Right lobe of liver (tissue), 4 donors: ENCODE data around the gene PRR22.

Experiments used
- POLR2A ChIP-seq: fragments of 450-650 bp; IDR thresholded peaks from one replicate; pipeline ENCODE4 v1.6.1; 2017; ENCODE audit warnings: antibody characterized with exemption, mild to moderate bottlenecking
- TF ChIP-seq, protein P1 (sequence below), 4 donors: fragments of 200-600 bp in 3 of 4; fragments of 450-650 bp in 1 of 4; IDR thresholded peaks; one replicate each; pipeline versions ENCODE4 v1.5.1 to v1.8.0; 2016 to 2022; ENCODE audit warnings: antibody characterized with exemption in 4 of 4, mild to moderate bottlenecking in 2 of 4
- donor health status: DM: no; HTN: no; CAD: no.
- donor health status: DM: no; HTN: no; CAD: no.
- donor health status: DM: no; HTN: yes; CAD: no.

DNA sequence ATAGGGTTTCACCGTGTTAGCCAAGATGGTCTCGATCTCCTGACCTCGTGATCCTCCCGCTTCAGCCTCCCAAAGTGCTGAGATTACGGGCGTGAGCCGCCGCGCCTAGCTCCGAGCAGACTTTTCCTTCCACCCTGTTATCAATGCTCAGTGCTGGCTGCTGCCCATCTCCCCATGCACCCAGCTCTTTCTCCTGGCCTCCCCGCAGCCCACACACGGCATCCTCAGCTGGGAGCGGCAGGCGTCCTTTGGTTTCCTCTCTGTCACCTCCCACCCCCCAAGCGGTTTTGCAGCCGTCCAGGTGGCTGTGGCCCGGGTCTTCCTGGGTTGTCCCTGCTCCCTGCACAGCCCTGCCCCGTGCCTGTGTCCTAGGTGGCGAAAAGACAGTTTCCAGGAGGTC, 12.1 kb downstream of the PRR22 start:
- TF ChIP-seq, protein P1, sequence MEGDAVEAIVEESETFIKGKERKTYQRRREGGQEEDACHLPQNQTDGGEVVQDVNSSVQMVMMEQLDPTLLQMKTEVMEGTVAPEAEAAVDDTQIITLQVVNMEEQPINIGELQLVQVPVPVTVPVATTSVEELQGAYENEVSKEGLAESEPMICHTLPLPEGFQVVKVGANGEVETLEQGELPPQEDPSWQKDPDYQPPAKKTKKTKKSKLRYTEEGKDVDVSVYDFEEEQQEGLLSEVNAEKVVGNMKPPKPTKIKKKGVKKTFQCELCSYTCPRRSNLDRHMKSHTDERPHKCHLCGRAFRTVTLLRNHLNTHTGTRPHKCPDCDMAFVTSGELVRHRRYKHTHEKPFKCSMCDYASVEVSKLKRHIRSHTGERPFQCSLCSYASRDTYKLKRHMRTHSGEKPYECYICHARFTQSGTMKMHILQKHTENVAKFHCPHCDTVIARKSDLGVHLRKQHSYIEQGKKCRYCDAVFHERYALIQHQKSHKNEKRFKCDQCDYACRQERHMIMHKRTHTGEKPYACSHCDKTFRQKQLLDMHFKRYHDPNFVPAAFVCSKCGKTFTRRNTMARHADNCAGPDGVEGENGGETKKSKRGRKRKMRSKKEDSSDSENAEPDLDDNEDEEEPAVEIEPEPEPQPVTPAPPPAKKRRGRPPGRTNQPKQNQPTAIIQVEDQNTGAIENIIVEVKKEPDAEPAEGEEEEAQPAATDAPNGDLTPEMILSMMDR (IDR thresholded peaks at IDR 0.05), result no peak
- no peak for TF ChIP-seq POLR2A
